ENCODE measurements around the gene PCSK5.

PCSK5 gene

GRCh38 chr9:76188905-76189304, 298.4 kb downstream of the PCSK5 start:
- H2AFZ ChIP-seq (ENCODE audit: low read depth, low read length): no peak overlapping the region
- no peaks in the 10 kb centered on the region for H3K9me3 ChIP-seq (ENCODE audit: control insufficient read depth, low read length)
- no peak overlapping the region for H3K4ac ChIP-seq (ENCODE audit: low read depth in 1 of 2, low read length in 2 of 2)
- no peak for DNase-seq
- no peak overlapping the region for H3K4me2 ChIP-seq (ENCODE audit: low read length, poor library complexity, severe bottlenecking)
- no peak overlapping the region for H2BK120ac ChIP-seq (ENCODE audit: low read depth, low read length)
- H3K27me3 ChIP-seq (ENCODE audit: control insufficient read depth in 1 of 2, insufficient read depth in 1 of 2, low read length in 2 of 2): no peaks in the 10 kb centered on the region
- H3K23ac ChIP-seq (ENCODE audit: low read length in 2 of 2): no peak overlapping the region
- H2BK12ac ChIP-seq (ENCODE audit: low read length in 2 of 2): no peak overlapping the region
- no peaks in the 10 kb centered on the region for H3K79me1 ChIP-seq (replicated peaks; ENCODE audit: low read length, poor library complexity, severe bottlenecking)
- H3K4me1 ChIP-seq (ENCODE audit: control insufficient read depth, insufficient read depth, low read depth, low read length): no peaks in the 10 kb centered on the region
- H2BK15ac ChIP-seq (ENCODE audit: low read depth, poor library complexity, severe bottlenecking): no peak overlapping the region
- H3K36me3 ChIP-seq (ENCODE audit: control insufficient read depth in 1 of 2, insufficient read depth in 2 of 2, low read depth in 1 of 2, low read length in 2 of 2): no peaks in the 10 kb centered on the region
- H4K91ac ChIP-seq (ENCODE audit: low read length): no peak overlapping the region
- H3K18ac ChIP-seq (ENCODE audit: low read depth in 1 of 2, low read length in 2 of 2): no peak overlapping the region
- H2BK5ac ChIP-seq (ENCODE audit: low read depth, low read length, poor library complexity, severe bottlenecking): no peak overlapping the region
- H3K4me3 ChIP-seq (ENCODE audit: insufficient read depth in 1 of 2, low read depth in 1 of 2, low read length in 2 of 2): no peak overlapping the region
- H3K27ac ChIP-seq (ENCODE audit: low read length, poor library complexity, severe bottlenecking): no peak overlapping the region
- whole genome bisulfite sequencing: 86% methylated on average over 1 of the region's 3 CpGs
- no peak overlapping the region for H2AK5ac ChIP-seq (ENCODE audit: low read length, severe bottlenecking)
- no peak overlapping the region for H4K8ac ChIP-seq (ENCODE audit: low read length)
- no peak overlapping the region for H3K14ac ChIP-seq (ENCODE audit: low read length in 2 of 2)
- no peak overlapping the region for H3K9ac ChIP-seq (ENCODE audit: low read length)

GRCh38 chr9:76191493-76191892, 301.0 kb downstream of the PCSK5 start:
- Histone ChIP-seq H4K8ac (ENCODE audit: low read length) (no peak overlapping the region), H2BK120ac (ENCODE audit: low read depth, low read length) (no peak overlapping the region), H2BK5ac (ENCODE audit: low read depth, low read length, poor library complexity, severe bottlenecking) (no peak overlapping the region), H3K27me3 (ENCODE audit: control insufficient read depth in 1 of 2, insufficient read depth in 1 of 2, low read length in 2 of 2) (no peaks in the 10 kb centered on the region), H2AFZ (ENCODE audit: low read depth, low read length) (no peak overlapping the region), H3K4me3 (ENCODE audit: insufficient read depth in 1 of 2, low read depth in 1 of 2, low read length in 2 of 2) (no peak overlapping the region), H3K27ac (ENCODE audit: low read length, poor library complexity, severe bottlenecking) (no peak overlapping the region), H3K4me1 (ENCODE audit: control insufficient read depth, insufficient read depth, low read depth, low read length) (no peaks in the 10 kb centered on the region), H2AK5ac (ENCODE audit: low read length, severe bottlenecking) (no peak overlapping the region), H3K9ac (ENCODE audit: low read length) (no peak overlapping the region), H3K36me3 (ENCODE audit: control insufficient read depth in 1 of 2, insufficient read depth in 2 of 2, low read depth in 1 of 2, low read length in 2 of 2) (no peaks in the 10 kb centered on the region), H2BK15ac (ENCODE audit: low read depth, poor library complexity, severe bottlenecking) (no peak overlapping the region), H3K14ac (ENCODE audit: low read length in 2 of 2) (no peak overlapping the region), H3K4me2 (ENCODE audit: low read length, poor library complexity, severe bottlenecking) (no peak overlapping the region), H3K79me1 (replicated peaks; ENCODE audit: low read length, poor library complexity, severe bottlenecking) (no peaks in the 10 kb centered on the region), H3K9me3 (ENCODE audit: control insufficient read depth, low read length) (no peaks in the 10 kb centered on the region), H3K18ac (ENCODE audit: low read depth in 1 of 2, low read length in 2 of 2) (no peak overlapping the region), H3K4ac (ENCODE audit: low read depth in 1 of 2, low read length in 2 of 2) (no peak overlapping the region), H4K91ac (ENCODE audit: low read length) (no peak overlapping the region), H2BK12ac (ENCODE audit: low read length in 2 of 2) (no peak overlapping the region), H3K23ac (ENCODE audit: low read length in 2 of 2) (no peak overlapping the region)
- DNase-seq: no peak
- 89% methylated on average over 3 of the region's 5 CpGs for WGBS

- Histone ChIP-seq H3K27ac (ENCODE audit: low read length, poor library complexity, severe bottlenecking) (no peak overlapping the region), H2BK5ac (ENCODE audit: low read depth, low read length, poor library complexity, severe bottlenecking) (no peak overlapping the region), H4K91ac (ENCODE audit: low read length) (no peak overlapping the region), H3K4me1 (ENCODE audit: control insufficient read depth, insufficient read depth, low read depth, low read length) (no peaks in the 10 kb centered on the region), H3K36me3 (ENCODE audit: control insufficient read depth in 1 of 2, insufficient read depth in 2 of 2, low read depth in 1 of 2, low read length in 2 of 2) (no peaks in the 10 kb centered on the region), H3K4me2 (ENCODE audit: low read length, poor library complexity, severe bottlenecking) (no peak overlapping the region), H3K9ac (ENCODE audit: low read length) (no peak overlapping the region), H3K9me3 (ENCODE audit: control insufficient read depth, low read length) (no peaks in the 10 kb centered on the region), H3K27me3 (ENCODE audit: control insufficient read depth in 1 of 2, insufficient read depth in 1 of 2, low read length in 2 of 2) (no peaks in the 10 kb centered on the region), H4K8ac (ENCODE audit: low read length) (no peak overlapping the region), H2BK120ac (ENCODE audit: low read depth, low read length) (no peak overlapping the region), H2AK5ac (ENCODE audit: low read length, severe bottlenecking) (no peak overlapping the region), H3K79me1 (replicated peaks; ENCODE audit: low read length, poor library complexity, severe bottlenecking) (no peaks in the 10 kb centered on the region), H2AFZ (ENCODE audit: low read depth, low read length) (no peak overlapping the region), H2BK15ac (ENCODE audit: low read depth, poor library complexity, severe bottlenecking) (no peak overlapping the region), H3K4ac (ENCODE audit: low read depth in 1 of 2, low read length in 2 of 2) (no peak overlapping the region), H3K23ac (ENCODE audit: low read length in 2 of 2) (no peak overlapping the region), H3K18ac (ENCODE audit: low read depth in 1 of 2, low read length in 2 of 2) (no peak overlapping the region), H3K14ac (ENCODE audit: low read length in 2 of 2) (no peak overlapping the region), H2BK12ac (ENCODE audit: low read length in 2 of 2) (no peak overlapping the region), H3K4me3 (ENCODE audit: insufficient read depth in 1 of 2, low read depth in 1 of 2, low read length in 2 of 2) (no peak overlapping the region)
- DNase-seq: no peak
- 96% methylated on average over 2 of the region's 3 CpGs for WGBS
Measured at GRCh38 chr9:76192013-76192412, 301.5 kb downstream of the PCSK5 start.

- Histone ChIP-seq H2AK5ac (ENCODE audit: low read length, severe bottlenecking) (no peak overlapping the region), H3K27me3 (ENCODE audit: control insufficient read depth in 1 of 2, insufficient read depth in 1 of 2, low read length in 2 of 2) (no peaks in the 10 kb centered on the region)
Measured at GRCh38 chr9:76194896-76195295, 304.4 kb downstream of the PCSK5 start.

More at GRCh38 chr9:76194896-76195295, 304.4 kb downstream of the PCSK5 start:
- Histone ChIP-seq H2BK12ac (ENCODE audit: low read length in 2 of 2) (no peak overlapping the region), H3K36me3 (ENCODE audit: control insufficient read depth in 1 of 2, insufficient read depth in 2 of 2, low read depth in 1 of 2, low read length in 2 of 2) (no peaks in the 10 kb centered on the region), H2BK15ac (ENCODE audit: low read depth, poor library complexity, severe bottlenecking) (no peak overlapping the region), H4K91ac (ENCODE audit: low read length) (no peak overlapping the region), H3K18ac (ENCODE audit: low read depth in 1 of 2, low read length in 2 of 2) (no peak overlapping the region), H3K9me3 (ENCODE audit: control insufficient read depth, low read length) (no peaks in the 10 kb centered on the region), H3K4me2 (ENCODE audit: low read length, poor library complexity, severe bottlenecking) (no peak overlapping the region), H3K4me1 (ENCODE audit: control insufficient read depth, insufficient read depth, low read depth, low read length) (no peaks in the 10 kb centered on the region), H3K23ac (ENCODE audit: low read length in 2 of 2) (no peak overlapping the region), H3K9ac (ENCODE audit: low read length) (peak overlapping the region; percentile 67), H4K8ac (ENCODE audit: low read length) (no peak overlapping the region), H3K79me1 (replicated peaks; ENCODE audit: low read length, poor library complexity, severe bottlenecking) (no peaks in the 10 kb centered on the region), H3K4me3 (ENCODE audit: insufficient read depth in 1 of 2, low read depth in 1 of 2, low read length in 2 of 2) (no peak overlapping the region), H3K14ac (ENCODE audit: low read length in 2 of 2) (no peak overlapping the region), H2BK5ac (ENCODE audit: low read depth, low read length, poor library complexity, severe bottlenecking) (no peak overlapping the region), H2BK120ac (ENCODE audit: low read depth, low read length) (no peak overlapping the region), H3K27ac (ENCODE audit: low read length, poor library complexity, severe bottlenecking) (no peak overlapping the region), H3K4ac (ENCODE audit: low read depth in 1 of 2, low read length in 2 of 2) (no peak overlapping the region), H2AFZ (ENCODE audit: low read depth, low read length) (no peak overlapping the region)
- whole genome bisulfite sequencing: 93% methylated on average over 3 of the region's 3 CpGs
- no peak for DNase-seq
